ENCODE measurements around the gene LSM14A. TPM values are rescaled to one million over a fixed set of nuclear protein-coding genes. Genes with fewer than 3 reads are reported as not detected.

The LSM14A gene
- total RNA-seq, 4 donors from 2014 or later = 94.4 to 172 (median 130) TPM

GRCh38 chr19:34224996-34225658, 52.8 kb downstream of the LSM14A start:
- Histone ChIP-seq H3K27me3 (no peaks in the 10 kb centered on the region), H3K4me3 (no peak overlapping the region), H3K36me3 (peaks cover 68 to 98% (median 88%) of the 10 kb centered on the region in 4 donors), H3K9me3 (no peaks in the 10 kb centered on the region), H3K27ac (replicated peaks in 1 of 4) (no peak overlapping the region), H3K4me1 (peaks cover 0 to 9% (median 4%) of the 10 kb centered on the region in 4 donors)
- TF ChIP-seq POLR2A (IDR thresholded peaks at IDR 0.05; ENCODE audit: low read depth) = no peak
- TF ChIP-seq POLR2AphosphoS5 (IDR thresholded peaks at IDR 0.05) = no peak
- TF ChIP-seq CTCF (IDR thresholded peaks at IDR 0.05) = no peak
- no peak for TF ChIP-seq EP300 (IDR thresholded peaks at IDR 0.05)
- WGBS = 79% methylated on average over 2 of the region's 2 CpGs
- DNase-seq (ENCODE audit: extremely low spot score) = no peak
- intact Hi-C loops (cut with DNase I) = no loop called here

- TF ChIP-seq EP300 (IDR thresholded peaks at IDR 0.05) (no peak), CTCF (IDR thresholded peaks at IDR 0.05) (no peak), POLR2A (IDR thresholded peaks at IDR 0.05; ENCODE audit: low read depth) (no peak), POLR2AphosphoS5 (IDR thresholded peaks at IDR 0.05) (no peak)
- Histone ChIP-seq H3K36me3 (peaks cover 72 to 98% (median 90%) of the 10 kb centered on the region in 4 donors), H3K27me3 (no peaks in the 10 kb centered on the region), H3K27ac (replicated peaks in 1 of 4) (no peak overlapping the region), H3K9me3 (no peaks in the 10 kb centered on the region), H3K4me3 (no peak overlapping the region), H3K4me1 (peaks cover 0 to 9% (median 4%) of the 10 kb centered on the region in 4 donors)
- intact Hi-C loops (cut with DNase I) = no loop called here
- DNase-seq (ENCODE audit: extremely low spot score) = no peak
These were observed 53.3 kb downstream of the LSM14A start for GRCh38 chr19:34225659-34226015.

DNA sequence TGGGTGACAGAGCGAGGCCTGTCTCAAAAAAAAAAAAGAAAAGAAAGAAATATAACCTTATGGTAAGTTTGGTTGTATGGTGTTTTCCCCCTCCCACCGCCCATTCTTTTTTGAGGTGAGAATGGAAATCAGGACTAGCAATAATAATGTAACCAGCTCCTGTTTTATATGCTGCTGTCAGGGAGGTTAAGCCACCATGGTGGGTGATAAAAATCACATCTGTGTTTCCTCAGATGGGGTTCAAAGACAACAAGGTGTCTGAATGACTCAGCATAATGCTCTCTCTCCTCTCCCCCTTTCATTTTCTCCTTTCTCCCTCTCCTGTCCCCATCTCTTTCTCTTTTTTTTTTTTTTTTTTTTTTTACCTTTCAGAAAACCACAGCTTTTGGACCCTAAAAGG, 53.7 kb downstream of the LSM14A start:
- Histone ChIP-seq H3K4me1 (peaks cover 0 to 9% (median 4%) of the 10 kb centered on the region in 4 donors), H3K27me3 (no peaks in the 10 kb centered on the region), H3K27ac (replicated peaks in 1 of 4) (no peak overlapping the region), H3K4me3 (no peak overlapping the region), H3K9me3 (no peaks in the 10 kb centered on the region), H3K36me3 (peaks cover 71 to 98% (median 88%) of the 10 kb centered on the region in 4 donors)
- no peak for TF ChIP-seq POLR2A (IDR thresholded peaks at IDR 0.05; ENCODE audit: low read depth)
- no peak for TF ChIP-seq EP300 (IDR thresholded peaks at IDR 0.05)
- no peak for TF ChIP-seq CTCF (IDR thresholded peaks at IDR 0.05)
- TF ChIP-seq POLR2AphosphoS5 (IDR thresholded peaks at IDR 0.05) = no peak
- 98% methylated on average over 2 of the region's 2 CpGs for WGBS
- no peak for DNase-seq (ENCODE audit: extremely low spot score)
- intact Hi-C loops (cut with DNase I) = no loop called here

- Histone ChIP-seq H3K9me3 (no peaks in the 10 kb centered on the region), H3K4me1 (peaks cover 9 to 26% (median 22%) of the 10 kb centered on the region in 4 donors), H3K4me3 (no peak overlapping the region), H3K36me3 (peaks cover 49 to 78% (median 65%) of the 10 kb centered on the region in 4 donors), H3K27ac (replicated peaks in 1 of 4) (no peak overlapping the region), H3K27me3 (no peaks in the 10 kb centered on the region)
- WGBS = 55% methylated on average over 1 of the region's 1 CpG
- intact Hi-C loops (cut with DNase I) = no loop called here
- no peak for DNase-seq (ENCODE audit: extremely low spot score)
- no peak for TF ChIP-seq CTCF (IDR thresholded peaks at IDR 0.05)
- no peak for TF ChIP-seq POLR2AphosphoS5 (IDR thresholded peaks at IDR 0.05)
- no peak for TF ChIP-seq EP300 (IDR thresholded peaks at IDR 0.05)
- TF ChIP-seq POLR2A (IDR thresholded peaks at IDR 0.05; ENCODE audit: low read depth) = no peak
These were observed 56.0 kb downstream of the LSM14A start for GRCh38 chr19:34228347-34228746.

DNA sequence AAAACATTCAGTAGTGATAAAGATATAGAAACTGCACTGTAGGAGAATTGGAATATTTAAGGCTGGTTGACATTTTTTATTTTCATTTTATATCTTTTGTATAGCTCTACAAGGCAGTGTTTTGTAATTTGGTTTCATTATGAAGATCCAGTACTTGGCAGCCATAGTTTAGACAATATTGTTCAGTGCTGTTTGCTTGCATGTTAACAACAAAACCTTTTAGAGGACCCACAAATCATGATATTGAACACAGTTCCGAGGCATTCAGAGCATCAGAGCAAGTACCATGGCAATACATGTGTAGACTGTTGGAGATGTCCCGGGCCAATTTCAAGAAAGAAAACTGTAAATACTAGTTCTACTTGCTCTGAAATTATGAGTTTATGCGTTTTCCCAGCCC, 56.5 kb downstream of the LSM14A start:
- H3K27me3 ChIP-seq = no peaks in the 10 kb centered on the region
- 84% methylated on average over 3 of the region's 3 CpGs for WGBS
- H3K36me3 ChIP-seq = peaks cover 45 to 74% (median 61%) of the 10 kb centered on the region in 4 donors
- intact Hi-C loops (cut with DNase I) = no loop called here
- DNase-seq (ENCODE audit: extremely low spot score) = no peak
- TF ChIP-seq CTCF (IDR thresholded peaks at IDR 0.05) (no peak), POLR2A (IDR thresholded peaks at IDR 0.05; ENCODE audit: low read depth) (no peak)
- no peak overlapping the region for H3K27ac ChIP-seq (replicated peaks in 1 of 4)
- peaks cover 9 to 30% (median 26%) of the 10 kb centered on the region in 4 donors for H3K4me1 ChIP-seq
- no peaks in the 10 kb centered on the region for H3K9me3 ChIP-seq
- no peak overlapping the region for H3K4me3 ChIP-seq
